Glomerular visceral epithelial cell (primary cell): ENCODE data around the gene KCNMA1.

Experiments
- DNase-seq: peaks from one replicate; pipeline ENCODE4 v3.0.0-alpha.2; 2016; ENCODE audit errors: extremely low spot score

The KCNMA1 gene

DNA sequence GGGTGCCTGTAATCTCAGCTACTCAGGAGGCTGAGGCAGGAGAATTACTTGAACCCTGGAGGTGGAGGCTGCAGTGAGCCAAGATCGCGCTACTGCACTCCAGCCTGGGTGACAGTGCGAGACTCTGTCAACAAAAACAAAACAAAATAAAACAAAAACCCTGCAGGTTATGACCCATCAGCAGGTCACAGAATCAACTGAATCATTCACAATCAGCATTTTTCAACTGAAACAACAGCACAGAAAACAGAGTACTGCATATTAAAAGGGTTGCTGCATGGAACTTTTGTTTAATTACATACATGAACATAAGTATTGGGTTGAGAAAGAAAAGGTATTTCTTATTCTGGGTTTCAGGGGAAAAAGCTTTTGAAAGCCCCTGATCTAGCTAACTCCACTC, 77.6 kb downstream of the KCNMA1 start:
- no peak for DNase-seq

DNA sequence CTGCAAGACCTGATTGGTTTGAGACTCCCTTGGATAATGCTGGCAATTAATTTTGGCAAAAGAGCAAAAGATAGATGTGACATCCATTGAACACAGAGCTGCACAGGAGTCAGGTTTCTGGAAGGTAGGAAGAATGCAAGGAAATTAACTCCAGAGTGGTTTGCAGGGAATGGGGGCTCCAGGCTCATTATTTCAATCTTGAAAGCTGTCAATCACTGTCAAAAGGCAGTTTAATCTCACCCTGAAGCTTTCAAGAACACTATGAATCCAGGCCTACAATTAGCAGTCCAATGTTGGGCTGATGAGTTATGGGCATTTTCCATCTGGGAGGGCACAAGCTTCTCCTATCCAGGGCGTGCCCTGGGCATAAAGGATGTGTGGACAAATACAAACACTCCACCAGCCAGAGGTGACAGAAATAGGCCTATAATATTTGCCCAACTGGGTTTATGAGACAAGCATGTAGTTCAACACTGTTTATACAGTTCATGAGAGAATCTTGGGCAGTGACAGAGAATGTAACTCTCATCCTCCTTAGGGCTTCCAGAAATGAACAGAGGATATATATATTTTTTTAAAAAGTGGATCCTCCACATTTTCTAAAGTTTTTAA, 80.5 kb downstream of the KCNMA1 start:
- no peak for DNase-seq

DNA sequence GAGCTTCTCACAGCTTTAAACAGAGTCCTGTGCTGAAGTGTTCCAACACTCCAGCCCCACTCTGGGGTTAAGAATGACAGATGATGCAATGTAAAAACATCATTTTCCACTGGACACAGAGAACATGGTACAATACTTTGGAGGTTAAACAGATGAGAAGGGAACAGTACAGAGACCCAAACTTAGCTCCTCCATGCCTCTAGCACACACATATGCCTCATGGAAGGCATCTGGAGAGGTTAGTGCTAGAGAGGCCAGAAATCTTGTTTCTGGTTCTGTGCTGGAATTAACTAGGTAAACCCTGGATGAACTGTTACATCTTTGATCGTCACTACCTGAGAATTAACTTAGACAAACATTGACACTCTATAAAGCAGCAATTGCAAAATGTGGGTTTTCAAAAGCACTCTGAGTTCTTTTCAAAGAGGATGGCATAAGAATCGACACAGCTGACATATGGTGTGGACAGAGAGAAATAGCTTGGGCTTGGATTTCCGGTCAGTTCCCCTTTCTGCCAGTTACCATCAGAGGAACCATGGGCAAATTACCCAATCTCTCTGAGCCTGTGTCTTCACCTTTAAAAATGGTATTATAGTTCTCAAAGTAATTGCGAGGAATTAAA, 81.9 kb downstream of the KCNMA1 start:
- no peak for DNase-seq

DNA sequence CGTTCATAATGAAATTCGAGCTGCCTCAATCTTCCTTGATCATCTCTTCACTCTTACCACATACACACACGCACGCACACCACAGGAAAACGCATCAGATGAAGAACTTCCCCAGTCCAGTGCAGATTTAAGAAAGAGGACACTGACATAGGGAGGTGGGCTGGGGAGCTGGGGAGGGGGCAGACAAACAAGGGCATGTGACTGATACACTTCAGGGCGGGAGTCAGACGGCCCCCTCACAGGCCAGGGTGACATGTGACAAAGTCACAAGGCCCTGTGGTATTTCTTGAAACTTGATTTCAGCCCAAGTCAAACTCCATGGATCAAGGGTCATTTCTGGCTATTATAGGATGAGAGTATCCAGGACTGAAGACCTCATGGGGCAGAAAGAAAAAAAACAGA, 82.6 kb downstream of the KCNMA1 start:
- DNase-seq, result no peak

DNA sequence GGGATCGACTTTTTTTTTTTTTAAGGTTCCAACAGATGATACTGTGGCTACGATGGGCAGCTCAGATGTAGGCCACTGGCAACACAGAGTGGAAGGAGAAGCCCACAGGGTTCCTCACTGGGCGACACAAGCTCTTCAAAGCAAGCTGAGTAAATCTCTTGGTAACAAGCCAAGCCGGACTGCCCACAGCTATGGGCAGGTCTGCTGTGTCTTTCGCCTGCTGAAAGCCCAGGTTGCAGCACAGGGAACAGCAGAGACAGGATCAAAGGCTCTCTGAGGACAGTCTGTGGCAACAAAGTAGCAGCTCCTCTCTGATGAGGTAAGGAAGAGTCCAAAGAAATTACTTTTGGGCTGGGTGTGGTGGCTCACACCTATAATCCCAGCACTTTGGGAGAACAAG, 83.6 kb downstream of the KCNMA1 start:
- DNase-seq, result peak; percentile 67

DNA sequence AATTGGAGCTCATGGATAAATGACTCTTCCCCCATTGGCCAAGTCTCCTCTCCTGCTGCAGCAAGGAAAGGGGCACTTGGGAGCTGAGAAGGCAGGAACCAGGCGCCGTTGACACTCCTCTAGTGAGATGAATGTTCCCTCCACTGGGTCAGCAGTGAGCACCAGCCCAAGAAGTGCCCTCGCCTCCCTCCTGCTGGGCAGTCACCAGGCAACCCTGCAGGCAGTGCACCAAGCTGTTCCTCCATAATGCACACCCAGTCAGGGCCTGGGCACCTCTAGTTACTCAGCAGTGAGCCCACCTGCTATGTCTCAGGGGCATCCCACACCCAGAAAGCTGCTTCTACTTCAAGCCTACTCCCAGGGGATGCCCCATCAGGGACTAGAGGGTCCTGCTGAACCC, 84.3 kb downstream of the KCNMA1 start:
- DNase-seq, result no peak

DNA sequence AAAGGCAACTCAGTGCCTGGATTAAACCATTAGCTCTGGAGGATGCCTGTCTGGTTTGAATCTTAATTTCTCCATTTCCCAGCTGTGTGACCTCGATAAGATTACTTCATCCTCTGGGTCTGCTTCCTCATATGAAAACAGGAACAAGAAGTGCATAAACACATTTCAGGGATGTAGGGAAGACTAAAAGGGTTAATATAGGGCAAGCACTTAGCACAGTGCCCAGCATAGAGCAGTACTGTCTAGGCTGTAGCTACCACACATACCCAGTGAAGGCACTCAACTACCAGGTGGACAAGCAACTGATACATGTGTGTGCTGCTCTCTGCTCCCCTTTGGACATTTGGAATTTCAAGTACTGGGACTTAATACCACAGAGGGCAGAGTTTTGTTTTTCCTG, 85.4 kb downstream of the KCNMA1 start:
- DNase-seq, result no peak

DNA sequence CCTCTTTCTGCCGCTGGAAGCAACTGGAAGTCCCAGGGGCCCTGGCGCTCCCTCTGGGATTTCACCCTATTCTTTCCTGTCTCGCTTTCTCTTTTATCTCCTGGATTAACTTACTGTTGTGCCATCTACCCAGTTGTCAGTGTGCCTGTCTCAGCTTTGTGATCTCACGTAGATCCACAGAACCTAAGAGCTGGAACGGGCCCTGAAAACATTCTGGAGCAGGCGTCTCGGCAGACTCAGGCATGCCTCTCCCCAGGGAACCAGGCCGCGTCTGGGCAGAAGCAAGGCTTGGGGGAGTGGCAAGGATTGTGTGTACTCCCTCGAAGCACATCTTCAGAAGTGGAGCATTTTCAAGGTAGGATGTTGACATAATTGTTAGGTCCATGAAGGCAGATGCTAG, 87.2 kb downstream of the KCNMA1 start:
- no peak for DNase-seq

DNA sequence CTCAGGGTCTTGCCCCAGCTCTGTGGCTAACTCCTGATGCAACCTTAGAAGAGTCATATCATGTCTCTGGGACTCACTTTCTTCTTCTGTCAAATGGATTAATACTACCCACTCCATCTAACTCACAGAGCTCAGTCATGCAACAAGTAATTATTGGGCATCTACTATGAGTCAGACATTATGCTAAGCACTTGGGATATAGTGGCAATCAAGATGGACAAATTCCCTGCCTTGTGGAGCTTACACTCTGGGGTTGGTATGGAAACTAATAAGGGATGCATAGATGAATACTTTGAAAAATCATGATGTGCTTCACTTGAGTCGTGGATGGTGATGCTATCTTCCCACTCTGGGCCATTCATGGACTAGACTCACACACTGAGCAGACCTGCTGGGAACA, 88.9 kb downstream of the KCNMA1 start:
- DNase-seq, result no peak

DNA sequence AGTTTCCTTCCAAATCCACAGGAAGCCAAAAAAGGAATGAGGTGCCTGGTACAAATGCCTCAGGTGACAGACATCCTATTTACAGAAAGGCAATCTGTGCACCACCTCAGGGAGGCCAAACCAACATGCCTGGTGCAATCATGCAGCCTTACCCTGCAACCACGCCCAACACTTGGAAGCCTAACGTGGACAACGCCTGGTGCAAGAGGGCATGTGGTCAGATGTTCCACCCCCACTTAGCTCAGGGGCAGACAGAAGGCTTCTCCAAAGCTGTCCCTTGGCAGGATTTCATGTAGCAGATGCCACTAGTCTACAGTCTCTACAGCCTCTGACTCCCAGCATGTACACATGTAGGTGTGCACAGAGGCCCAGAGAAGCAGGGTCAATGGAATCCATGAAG, 89.5 kb downstream of the KCNMA1 start:
- no peak for DNase-seq

DNA sequence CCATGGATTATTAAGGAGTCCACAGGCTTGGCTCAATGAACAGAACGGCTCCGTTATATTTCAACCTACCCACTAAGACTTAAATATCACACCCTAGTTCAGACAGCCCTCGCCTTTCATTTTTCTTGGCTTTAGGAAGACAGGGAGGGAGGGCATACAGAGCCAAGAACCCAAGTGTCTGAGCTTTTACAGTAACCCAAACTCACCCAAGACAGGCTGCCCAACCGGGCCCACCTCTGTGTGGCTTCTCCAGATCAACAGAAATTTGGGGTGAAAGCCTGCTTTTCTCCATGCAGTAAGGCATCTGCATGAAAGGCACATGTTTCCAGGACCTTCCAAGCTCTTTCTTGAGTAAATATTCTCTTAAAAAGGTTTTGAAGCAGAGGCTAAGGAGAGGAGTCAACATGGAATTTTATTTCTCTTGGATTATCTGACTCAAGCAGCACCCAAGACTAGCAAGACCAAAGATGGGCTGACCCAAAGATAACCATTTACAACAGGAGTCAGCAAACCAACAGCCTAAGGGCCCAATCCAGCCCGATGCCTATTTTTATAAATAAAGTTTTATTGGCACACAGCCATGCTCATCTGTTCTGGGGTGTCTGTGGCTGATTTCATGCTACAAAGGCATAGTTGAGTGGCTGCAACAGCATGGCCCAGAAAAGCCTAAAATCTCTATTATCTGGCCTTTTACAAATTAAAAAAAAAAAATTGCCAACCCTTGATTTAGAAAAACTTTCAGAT, 90.1 kb downstream of the KCNMA1 start:
- DNase-seq, result no peak

DNA sequence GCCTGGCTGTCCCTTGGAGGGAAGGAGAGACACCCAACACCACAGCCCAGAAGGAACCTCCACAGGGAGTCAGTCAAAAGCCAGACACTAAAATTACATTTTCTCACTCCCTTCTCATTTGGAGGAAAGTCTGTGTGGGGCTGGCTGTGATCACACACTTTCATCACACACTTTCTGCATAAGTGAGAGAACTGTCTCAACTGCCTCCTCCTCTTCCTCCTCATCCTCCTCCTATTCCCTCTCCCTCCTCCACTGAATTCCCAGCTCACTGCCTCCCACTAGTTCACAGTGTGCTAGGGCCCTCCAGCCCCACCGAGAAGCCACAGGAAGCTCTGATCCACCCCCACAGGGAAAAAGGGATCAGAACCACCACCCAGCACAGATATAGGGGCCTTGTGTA, 91.6 kb downstream of the KCNMA1 start:
- no peak for DNase-seq

DNA sequence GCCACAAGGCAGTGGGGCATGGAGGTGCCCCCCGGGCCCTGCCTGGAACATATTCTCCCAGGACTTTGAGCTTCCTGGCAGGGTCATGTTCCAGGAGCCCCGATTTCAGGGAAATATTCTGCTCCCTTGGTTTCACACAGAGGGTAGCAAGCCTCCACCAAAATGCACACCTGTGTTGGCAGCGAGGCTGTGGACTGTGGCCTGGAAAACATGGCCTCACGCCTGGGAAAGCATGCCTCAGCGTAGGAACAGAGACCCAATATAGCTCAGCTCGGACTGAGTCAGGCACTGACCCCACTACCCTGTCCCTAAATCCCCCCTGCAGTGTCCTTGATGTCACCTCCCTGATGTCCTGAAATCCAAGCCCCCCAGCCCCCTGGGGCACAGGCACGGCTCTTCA, 92.0 kb downstream of the KCNMA1 start:
- DNase-seq, result no peak

DNA sequence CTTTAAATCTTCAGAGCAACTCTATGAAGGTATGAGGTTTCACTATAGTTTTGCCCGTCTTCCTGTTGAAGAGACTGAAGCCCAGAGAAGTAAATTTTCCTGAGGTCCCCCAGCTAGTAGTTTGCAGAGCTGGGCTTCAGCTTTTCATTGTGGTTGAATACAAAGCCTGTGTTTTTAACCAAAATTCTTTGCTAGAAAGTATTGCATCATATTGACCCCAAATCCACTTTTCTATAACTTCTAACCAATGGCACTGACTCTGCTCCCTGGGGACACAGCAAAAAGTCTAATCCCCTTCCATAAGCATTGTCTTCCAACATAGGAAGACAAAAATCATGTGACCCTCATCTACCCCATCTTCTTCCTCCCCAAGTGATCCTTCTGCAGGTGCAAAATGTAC, 93.0 kb downstream of the KCNMA1 start:
- no peak for DNase-seq

DNA sequence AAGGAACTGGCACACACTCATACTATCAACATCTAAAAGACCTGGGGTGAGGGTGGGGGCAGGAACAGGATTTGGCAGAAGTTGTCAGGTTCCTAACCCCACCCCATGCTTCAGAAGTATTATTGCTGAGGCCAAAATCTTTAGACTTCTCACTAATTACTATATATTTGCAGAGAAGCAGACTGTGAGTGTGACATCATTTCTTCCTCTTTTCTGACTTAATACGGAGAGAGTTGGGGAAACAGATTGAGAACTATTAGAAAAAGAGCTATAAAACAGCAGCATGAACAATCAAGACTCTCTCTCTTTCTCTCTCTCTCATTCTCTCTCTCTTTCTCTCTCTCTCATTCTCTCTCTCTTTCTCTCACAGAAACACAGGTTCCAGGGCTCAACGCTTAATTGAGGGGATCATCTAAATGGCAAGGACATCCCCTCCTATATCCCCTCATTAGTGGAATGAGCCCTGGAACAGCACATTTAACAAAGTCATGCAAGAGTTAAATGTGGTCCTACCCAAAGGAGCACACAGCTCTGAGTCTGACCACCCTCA, 94.8 kb downstream of the KCNMA1 start:
- DNase-seq, result no peak

DNA sequence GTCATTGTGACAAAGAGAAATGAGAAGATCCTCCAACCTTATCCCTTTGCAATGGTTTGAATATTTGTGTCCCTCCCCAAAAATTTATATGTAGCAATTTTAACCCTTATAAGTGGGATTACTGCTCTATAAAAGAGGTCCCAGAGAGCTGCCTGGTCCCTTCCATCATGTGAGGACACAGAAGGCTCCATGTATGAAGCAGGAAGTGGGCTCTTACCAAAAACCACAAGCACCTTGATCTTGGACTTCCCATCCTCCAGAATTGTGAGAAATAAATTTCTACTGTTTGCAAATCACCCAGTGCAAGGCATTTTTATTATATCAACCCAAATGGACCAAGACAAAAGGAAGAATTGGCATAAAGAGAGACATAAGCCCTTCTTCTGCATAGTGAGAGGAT, 95.7 kb downstream of the KCNMA1 start:
- no peak for DNase-seq

DNA sequence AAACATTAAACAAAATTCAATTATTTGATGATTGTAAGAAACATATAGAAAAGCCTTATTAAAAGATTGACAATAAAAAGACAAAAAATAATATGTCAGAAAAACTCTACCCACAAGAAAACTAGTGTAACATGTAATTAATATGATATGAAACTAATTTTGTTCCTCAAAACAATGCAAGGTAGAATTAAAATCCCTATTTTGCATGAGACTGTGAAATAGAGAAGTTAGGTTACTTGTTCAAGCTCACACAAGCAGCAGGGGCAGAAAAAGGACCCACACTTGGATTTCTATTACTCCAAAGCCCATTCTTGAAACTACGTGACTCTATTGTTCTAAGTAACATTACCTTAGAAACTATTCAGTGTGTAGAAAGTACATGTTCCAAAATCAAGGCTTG, 96.4 kb downstream of the KCNMA1 start:
- no peak for DNase-seq

DNA sequence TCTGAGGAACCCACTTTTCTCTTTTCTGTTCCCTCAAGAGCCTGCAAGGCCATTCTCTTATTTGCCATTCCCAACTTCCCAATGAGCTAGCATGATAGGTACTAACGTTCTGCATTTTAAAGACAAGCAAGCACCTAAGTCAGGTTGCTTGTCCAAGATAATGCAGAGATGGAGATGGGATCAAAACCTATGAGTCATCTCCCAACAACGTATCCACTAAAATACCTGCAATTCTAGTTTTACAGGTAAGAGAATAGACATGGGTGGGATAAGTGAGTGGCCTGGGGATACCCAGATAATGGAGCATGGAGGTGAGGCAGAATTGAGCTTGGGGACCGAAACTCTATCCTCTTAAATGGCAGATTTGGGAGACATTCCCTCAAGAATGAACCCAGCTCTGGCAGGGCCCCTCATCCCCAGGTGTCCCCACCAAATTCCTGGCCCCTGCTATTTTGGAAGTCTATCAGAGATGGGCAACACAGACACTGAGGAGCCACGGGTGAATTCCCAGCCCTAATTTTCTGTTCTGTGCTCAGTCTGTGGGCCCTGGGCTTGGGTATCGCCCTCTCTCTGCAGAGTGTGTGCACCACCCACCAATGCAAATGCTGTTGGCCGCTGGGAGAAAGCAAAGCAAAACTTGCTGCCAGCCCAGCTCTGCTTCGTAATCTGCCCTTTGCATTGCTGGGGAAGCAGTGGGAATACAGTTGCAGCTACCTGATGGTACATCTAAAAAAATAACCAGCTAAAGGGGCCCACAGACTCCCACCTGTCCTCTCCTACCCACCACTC, 98.3 kb downstream of the KCNMA1 start:
- DNase-seq, result no peak

DNA sequence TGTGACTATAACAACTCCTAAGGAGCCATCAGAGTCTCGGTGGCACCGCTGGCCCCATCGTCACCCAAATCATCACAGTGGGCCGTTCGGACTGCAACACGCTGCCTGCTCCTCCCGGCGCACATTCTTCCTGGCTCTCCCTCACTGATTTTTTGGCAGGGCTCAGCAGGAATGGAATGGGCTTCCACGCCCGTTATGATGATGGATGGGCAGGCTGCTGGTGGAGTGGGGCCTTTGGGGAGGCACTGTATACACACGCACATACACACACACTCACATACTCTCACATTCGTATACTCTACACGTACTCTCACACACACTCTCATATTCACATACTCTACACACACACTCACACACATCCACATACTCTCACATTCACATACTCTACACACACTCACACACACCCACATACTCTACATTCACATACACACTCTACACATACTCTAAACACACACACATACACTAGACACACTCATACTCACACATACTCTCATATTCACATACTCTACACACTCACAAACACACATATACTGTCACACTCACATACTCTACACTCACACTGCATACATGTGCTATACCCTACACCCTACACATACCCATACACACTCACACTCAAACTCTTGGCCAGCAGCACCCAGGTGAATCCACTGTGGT, 99.8 kb downstream of the KCNMA1 start:
- no peak for DNase-seq

DNA sequence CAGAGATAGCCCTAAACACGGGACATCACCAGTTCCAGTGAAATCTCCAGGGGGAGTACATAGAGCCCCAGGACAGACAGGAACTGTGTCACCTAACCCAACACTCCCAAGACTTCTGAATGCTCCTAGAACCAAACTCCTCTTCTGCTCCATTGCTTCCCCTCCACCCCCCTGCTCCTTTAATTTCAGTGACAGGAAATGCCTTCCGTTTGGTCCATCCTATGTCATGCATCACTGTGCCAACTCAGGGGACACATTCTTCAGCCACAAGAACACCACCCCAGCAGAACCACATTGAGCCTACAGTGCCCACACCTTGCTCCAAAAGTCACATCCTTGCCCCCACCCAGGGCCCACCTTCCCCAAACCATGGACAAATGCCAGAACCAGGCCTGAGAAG, 100.5 kb downstream of the KCNMA1 start:
- peak; percentile 19 for DNase-seq

DNA sequence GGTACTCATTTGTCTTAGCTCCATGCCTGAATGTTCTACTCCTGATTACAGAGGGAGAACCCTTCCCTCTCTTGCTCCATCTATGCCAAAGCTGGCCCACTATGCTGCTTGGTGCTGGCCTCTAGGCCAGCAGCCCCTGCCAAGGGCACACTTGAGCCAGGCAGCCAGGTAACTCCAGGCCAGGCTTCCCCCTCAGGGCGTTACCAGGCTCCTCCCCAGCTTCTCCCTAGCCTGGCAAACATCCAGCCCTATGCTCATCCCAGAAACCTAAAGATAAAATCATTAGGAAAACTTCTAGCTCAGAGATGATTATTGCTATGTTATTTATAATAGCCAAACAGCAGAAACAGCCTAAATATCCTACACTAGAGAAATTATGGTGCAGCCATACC, 103.7 kb downstream of the KCNMA1 start:
- DNase-seq, result peak; percentile 36
